Stimulated activated CD8-positive, alpha-beta memory T cell treated with anti-CD3 and anti-CD28 coated beads, Interleukin-7, amount 100 ng/mL, for 24 hours (primary cell): ENCODE measurements around the gene WDR89.
"Not testable (repeated sequence)": the region's sequence is repeated elsewhere in the genome, so short reads cannot be mapped to it uniquely, and the experiment has no call there.

Source experiments
- DNase-seq: peaks from one replicate; pipeline ENCODE4 v3.0.0-alpha.2; 2020; ENCODE audit warnings: low read depth

Gene WDR89

GRCh38 chr14:63654346-63654745, 12.7 kb upstream of the WDR89 start:
- no peak for DNase-seq

DNA sequence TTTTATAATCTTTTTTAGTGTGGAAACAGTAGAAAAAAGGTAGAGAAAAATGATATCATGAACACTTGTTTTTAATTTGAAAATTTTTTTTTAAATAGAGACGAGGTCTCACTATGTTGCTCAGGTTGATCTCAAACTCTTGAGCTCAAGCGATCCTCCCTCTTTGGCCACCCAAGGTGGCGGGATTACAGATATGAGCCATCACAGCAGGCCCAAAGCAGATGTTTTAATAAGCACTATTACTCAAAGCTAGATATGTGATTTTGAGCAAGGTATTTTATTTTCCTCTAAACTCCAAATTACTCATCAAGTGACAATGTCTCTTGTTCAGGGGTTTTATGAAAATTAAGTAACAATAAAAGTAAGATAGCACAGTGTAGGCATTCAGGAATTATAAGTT, 10.7 kb upstream of the WDR89 start:
- no peak for DNase-seq

- no peak for DNase-seq
Observed at GRCh38 chr14:63650256-63650952, 8.7 kb upstream of the WDR89 start.

- no peak for DNase-seq
Observed at GRCh38 chr14:63647696-63648410, 6.2 kb upstream of the WDR89 start.

GRCh38 chr14:63644741-63645140, 3.1 kb upstream of the WDR89 start:
- no peak for DNase-seq

DNA sequence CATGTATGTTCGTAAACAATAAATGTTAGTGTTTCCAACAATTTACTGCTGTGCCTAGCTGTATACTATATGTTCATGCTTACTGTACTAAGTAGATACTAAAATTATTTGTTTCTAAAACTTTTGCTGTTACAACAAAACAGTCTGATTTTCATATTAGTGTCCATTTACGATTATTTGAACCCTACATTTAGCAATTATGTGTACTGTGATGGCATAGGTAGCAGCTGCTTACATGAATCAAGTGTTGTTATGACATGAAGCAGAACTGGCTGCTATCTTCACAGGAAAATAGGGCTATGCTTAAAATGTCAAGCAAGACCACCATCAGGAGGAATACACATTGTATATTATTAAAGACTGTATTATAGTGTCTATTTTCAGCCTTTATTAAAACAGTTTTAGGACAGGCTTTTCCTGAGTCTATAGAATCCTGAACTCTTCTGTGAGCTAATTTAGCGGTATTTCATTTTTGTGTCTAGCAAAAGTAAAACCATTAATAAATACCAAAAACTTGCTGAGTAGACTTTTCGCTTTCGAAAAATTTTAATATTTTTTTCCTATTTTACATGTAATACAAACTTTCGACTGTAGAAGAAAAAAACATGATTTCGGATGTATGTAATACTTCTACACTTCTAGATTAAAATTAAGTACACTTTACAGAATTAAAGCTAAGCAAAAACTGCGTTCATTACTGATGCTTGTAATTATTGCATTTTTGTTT, 1.1 kb upstream of the WDR89 start:
- DNase-seq: no peak

- DNase-seq: peak; percentile 30
Observed at GRCh38 chr14:63642229-63642611, 549 bp upstream of the WDR89 start.

- no peak for DNase-seq
Observed at GRCh38 chr14:63638493-63638892, 3.2 kb downstream of the WDR89 start.

DNA sequence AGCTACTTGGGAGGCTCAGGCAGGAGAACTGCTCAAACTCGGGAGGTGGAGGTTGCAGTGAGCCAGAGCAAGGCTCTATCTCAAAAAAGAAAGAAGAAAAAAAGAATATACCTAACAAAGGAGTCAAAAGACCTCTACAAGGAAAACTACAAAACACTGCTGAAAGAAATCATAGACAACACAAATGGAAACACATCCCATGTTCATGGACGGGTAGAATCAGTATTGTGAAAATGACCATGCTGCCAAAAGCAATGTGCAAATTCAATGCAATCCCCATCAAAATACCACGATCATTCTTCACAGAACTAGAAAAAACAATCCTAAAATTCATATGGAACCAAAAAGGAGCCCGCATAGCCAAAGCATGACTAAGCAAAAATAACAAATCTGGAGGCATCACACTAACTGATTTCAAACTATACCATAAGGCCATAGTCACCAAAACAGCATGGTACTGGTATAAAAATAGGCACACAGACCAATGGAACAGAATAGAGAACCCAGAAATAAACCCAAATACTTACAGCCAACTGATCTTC, 5.5 kb downstream of the WDR89 start:
- DNase-seq: not testable (repeated sequence)

- no peak for DNase-seq
Observed at GRCh38 chr14:63633801-63634200, 7.9 kb downstream of the WDR89 start.

GRCh38 chr14:63632932-63633514, 8.6 kb downstream of the WDR89 start:
- DNase-seq: no peak

DNA sequence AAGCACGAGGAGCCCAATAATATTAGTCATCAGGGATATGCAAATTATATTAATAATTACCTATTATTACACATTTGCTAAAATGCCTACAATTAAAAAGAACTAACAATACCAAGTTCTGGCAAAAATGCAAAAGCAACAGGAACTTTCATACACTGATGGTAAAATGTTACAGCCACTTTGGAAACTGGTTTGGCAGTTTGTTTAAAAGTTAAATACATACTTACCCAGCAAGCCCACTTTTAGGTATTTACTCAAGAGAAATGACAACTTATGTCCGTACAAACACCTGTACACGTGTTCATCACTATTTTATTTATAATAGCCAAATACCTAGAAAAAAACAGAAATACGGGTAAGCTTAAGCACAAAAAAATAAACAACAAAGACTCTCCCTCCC, 17.0 kb downstream of the WDR89 start:
- no peak for DNase-seq

DNA sequence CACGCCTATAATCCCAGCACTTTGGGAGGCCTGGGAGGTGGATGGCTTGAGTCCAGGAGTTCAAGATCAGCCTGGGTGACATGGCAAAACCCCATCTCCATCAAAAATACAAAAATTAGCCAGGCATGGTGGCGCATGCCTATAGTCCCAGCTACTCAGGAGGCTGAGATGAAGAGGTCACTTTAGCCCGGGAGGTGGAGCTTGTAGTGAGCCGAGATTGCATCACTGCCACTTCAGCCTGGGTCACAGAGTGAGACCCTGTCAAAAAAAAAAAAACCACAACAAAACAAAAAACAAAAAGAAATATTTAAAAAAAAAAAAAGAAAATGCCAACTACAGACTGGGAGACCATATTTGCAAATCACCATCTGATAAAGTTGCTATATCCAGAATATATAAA, 17.5 kb downstream of the WDR89 start:
- no peak for DNase-seq

DNA sequence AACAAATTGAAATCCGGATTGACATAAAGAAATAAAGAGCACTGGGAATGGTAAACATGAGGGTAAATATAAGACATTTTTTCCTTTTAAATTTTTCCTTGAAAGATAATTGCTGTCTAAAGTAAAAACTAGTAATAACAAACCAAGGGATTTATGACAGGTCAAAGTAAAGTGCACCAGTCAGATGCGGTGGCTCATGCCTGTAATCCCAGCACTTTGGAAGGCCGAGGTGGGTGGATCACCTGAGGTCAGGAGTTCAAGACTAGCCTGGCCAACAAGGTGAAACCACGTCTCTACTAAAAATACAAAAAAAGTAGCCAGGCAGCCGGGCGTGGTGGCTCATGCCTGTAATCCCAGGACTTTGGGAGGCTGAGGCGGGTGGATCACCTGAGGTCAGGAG, 19.7 kb downstream of the WDR89 start:
- DNase-seq: not testable (repeated sequence)

DNA sequence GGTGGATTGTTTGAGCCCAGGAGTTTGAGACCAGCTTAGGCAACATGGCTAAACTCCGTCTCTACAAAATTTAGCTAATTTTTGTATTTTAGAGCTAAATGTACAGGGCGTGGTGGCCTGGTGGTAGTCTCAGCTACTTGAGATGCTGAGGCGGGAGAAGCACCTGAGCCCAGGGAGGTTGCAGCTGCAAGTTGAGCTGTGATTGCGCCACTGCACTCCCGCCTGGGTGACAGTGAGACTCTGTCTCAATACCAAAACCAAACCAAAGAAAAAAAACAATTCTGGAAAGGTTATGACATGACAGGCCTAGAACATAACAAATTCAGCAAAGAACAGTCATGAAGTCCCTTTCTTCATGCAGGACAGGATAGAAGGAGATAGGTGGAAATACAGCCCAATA, 25.7 kb downstream of the WDR89 start:
- no peak for DNase-seq

DNA sequence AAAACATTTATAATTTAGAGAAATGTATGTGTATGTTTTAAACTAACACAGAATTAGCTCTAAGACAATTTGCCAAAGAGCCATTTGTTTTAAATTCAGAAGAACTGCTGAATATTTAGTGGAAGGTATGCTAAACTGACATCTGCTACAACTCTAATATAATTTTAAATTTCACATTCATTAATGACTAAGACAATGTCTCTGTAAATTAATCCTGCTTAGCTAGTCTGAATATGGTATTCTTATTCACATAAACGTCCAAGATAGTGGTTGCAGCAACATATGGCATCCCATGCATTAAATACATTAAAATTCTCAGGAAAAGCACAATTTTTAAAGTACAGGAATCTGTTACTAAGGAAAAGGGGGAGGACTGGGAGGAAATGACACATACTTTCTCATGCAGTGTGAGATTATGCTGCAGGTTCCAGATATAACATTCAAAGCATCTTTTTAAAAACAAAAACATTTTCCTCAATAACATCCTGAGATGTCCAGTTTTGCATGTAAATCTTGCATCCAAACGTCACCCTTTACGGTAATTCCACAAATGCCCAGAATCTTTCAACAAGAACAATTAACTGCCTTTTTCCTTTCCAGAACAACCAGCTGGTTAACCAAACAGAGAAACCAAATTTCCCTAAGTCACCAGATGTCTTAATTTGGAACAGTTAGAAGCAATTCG, 26.9 kb downstream of the WDR89 start:
- no peak for DNase-seq

- no peak for DNase-seq
Observed at GRCh38 chr14:63611078-63611477, 30.6 kb downstream of the WDR89 start.

- no peak for DNase-seq
Observed at GRCh38 chr14:63605041-63605532, 36.6 kb downstream of the WDR89 start.

GRCh38 chr14:63604626-63605025, 37.0 kb downstream of the WDR89 start:
- no peak for DNase-seq

GRCh38 chr14:63603749-63604277, 37.9 kb downstream of the WDR89 start:
- DNase-seq: no peak

DNA sequence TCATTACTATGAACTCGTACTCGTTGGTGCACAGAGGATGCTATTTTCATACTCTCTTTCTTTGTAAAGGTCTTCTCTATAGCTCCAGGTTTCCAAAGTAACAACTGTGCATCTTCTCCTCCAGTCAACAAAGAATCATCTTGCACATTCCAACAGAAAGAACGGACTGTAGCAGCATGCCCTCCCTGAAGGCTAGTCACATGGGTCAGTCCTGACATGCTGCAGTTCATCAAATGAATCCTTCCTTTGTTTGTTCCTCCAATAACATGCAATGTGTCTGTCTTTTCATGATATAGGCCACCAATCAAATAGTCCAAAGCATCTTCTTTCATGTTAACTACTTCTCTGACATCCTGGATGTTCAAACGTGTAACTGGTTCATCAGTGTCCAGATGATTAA, 42.9 kb downstream of the WDR89 start:
- DNase-seq: no peak
